Neutrophil (primary cell): Measurements from ENCODE around the gene CCDC197.

Source experiments
- H3K27ac ChIP-seq: fragments of 200-600 bp; sonication (generic); 2 replicates; pipeline ENCODE4 v1.5.1; 2016; ENCODE audit warnings: mild to moderate bottlenecking, moderate library complexity
- H3K27me3 ChIP-seq: fragments of 200-600 bp; sonication (generic); 2 replicates; pipeline ENCODE4 v1.6.0; 2016; ENCODE audit warnings: mild to moderate bottlenecking
- H3K36me3 ChIP-seq: fragments of 200-600 bp; sonication (generic); 2 replicates; pipeline ENCODE4 v1.5.1; 2017
- H3K4me1 ChIP-seq, 2 experiments: fragments of 200-600 bp in 1 of 2; sonication (generic) in 1 of 2; 1 replicate in 1 of 2; 2 replicates in 1 of 2; pipeline versions ENCODE4 v1.5.1 to v1.6.1; 2013 to 2016; ENCODE audit warnings: low read depth in 1 of 2, low read length in 1 of 2, mild to moderate bottlenecking in 1 of 2, moderate library complexity in 1 of 2; ENCODE audit not compliant: control insufficient read depth in 1 of 2, insufficient read depth in 1 of 2
- H3K4me3 ChIP-seq, 2 experiments: fragments of 200-600 bp in 1 of 2; sonication (generic) in 1 of 2; 1 replicate in 1 of 2; 2 replicates in 1 of 2; pipeline ENCODE4 v1.5.1; 2013 to 2016; ENCODE audit warnings: low read depth in 1 of 2, low read length in 1 of 2, mild to moderate bottlenecking in 1 of 2, moderate library complexity in 1 of 2
- H3K9me3 ChIP-seq: fragments of 200-600 bp; sonication (generic); 2 replicates; pipeline ENCODE4 v1.5.1; 2016
- CTCF ChIP-seq: fragments of 200-600 bp; sonication (generic); IDR thresholded peaks from 2 replicates; pipeline ENCODE4 v1.5.1; 2016; ENCODE audit warnings: antibody characterized with exemption

CCDC197 gene

DNA sequence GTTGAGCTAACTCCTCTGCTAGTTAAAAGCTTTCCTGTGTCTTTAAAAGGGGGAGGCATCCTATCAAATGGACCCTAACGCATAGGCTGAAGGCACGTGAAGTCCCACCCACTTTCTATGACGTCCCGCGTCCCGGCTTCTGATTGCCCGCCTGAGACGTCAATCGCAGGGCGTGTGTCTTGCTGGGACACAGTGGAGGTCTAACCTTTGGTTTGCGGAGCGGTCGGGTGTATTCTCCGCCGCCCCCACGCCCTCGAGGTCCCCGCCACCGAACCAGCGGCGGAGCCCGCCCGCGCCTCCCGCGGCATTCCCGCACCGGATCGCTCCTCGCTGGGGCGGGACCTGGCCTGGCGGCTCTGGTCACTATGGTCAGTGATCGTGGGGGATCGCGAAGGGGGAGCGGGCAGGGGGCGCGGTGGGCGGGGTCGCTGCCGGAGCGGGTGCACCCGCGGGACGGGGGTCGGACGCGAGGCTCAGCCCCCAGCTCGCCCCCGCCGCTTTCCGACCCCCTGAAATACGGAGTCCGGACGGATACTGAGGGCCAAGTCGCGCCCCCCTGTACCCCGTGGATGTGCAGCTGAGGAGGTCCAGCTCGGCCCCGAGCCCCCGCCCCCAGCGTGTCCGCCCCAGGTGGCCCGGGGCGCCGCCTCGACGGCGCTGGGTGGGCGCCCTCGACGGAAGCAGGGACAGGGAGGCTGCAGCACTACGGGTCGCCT lies 29.2 kb downstream of the CCDC197 start, which contains the start of gene OTUB2:
Gene OTUB2, plus strand, starts transcription at position 168 of the 716 bp plus-strand sequence. Its CDS starts 198 bp downstream, at position 366.
- Histone ChIP-seq H3K36me3 (no peaks in the 10 kb centered on the region), H3K4me1 (peaks cover 18 to 29% of the 10 kb centered on the region in 2 experiments), H3K27ac (no peak within 1 kb of the TSS), H3K9me3 (no peaks in the 10 kb centered on the region), H3K27me3 (no peaks in the 10 kb centered on the region), H3K4me3 (peak within 1 kb of the TSS; percentile 65 to 86)
- no peak for TF ChIP-seq CTCF

DNA sequence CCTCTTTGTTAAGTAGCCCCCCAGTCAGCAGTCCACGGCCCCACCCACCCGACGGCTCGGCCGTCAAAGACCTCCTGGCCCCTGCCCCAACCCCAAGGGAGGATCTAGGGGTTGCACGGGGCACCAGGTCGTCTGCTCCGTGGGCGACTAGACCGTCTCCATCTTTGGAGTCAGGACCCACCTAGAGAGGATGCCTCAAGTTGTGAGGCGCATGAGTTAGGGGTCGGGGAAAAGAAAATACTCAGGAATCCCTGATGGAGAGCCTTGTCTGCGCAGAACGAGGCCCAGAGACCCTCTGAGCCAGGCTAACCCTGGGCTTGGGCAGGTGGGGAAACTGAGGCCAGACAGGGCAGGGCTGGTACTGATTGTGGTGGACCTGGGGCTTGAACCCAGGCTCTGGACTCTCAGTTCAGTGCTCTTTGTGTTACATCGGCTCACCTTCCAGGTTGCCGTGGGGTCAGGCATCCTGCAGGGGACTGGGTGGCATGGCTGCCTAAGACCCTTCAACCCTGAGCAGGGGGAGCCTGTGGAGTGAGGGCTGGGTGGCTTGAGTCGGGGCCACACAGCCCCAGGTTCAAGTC lies 29.9 kb downstream of the CCDC197 start:
- Histone ChIP-seq H3K4me1 (peaks cover 18 to 29% of the 10 kb centered on the region in 2 experiments), H3K9me3 (no peaks in the 10 kb centered on the region), H3K27me3 (no peaks in the 10 kb centered on the region), H3K4me3 (peak overlapping the region; percentile 65 to 86), H3K27ac (no peak overlapping the region), H3K36me3 (no peaks in the 10 kb centered on the region)
- TF ChIP-seq CTCF, result no peak

- no peak for TF ChIP-seq CTCF
- H3K4me3 ChIP-seq, result no peak overlapping the region
These were observed 30.7 kb downstream of the CCDC197 start for GRCh38 chr14:94027566-94028449.

DNA sequence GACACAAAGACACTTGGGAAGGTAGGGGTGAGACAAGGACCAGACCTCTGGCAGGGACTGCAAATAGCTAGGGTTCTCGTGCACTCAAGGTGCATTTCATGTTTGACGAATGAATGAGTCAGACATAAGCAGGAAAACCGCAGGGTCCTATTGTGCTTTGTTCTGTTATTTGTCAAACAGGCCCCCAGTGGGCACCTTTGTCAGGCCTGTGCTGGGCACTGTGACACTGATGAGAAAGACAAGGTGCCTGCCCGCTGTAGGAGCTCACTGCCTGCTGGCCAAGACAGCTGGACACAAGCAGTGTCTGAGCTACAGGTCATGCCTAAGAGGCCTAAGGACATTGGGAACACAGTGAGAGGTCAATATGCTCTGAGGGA lies 31.3 kb downstream of the CCDC197 start:
- Histone ChIP-seq H3K4me1 (peaks cover 18 to 29% of the 10 kb centered on the region in 2 experiments), H3K27me3 (no peaks in the 10 kb centered on the region), H3K27ac (no peak overlapping the region), H3K9me3 (no peaks in the 10 kb centered on the region), H3K36me3 (no peaks in the 10 kb centered on the region), H3K4me3 (no peak overlapping the region)
- no peak for TF ChIP-seq CTCF

More at GRCh38 chr14:94027566-94028449, 30.7 kb downstream of the CCDC197 start:
- Histone ChIP-seq H3K9me3 (no peaks in the 10 kb centered on the region), H3K27me3 (no peaks in the 10 kb centered on the region), H3K27ac (no peak overlapping the region), H3K36me3 (no peaks in the 10 kb centered on the region), H3K4me1 (peaks cover 18 to 29% of the 10 kb centered on the region in 2 experiments)

GRCh38 chr14:94029265-94029664 lies 32.2 kb downstream of the CCDC197 start:
- no peak overlapping the region for H3K4me3 ChIP-seq
- no peaks in the 10 kb centered on the region for H3K9me3 ChIP-seq
- TF ChIP-seq CTCF, result no peak
- H3K36me3 ChIP-seq, result no peaks in the 10 kb centered on the region
- no peaks in the 10 kb centered on the region for H3K27me3 ChIP-seq
- H3K27ac ChIP-seq, result peak overlapping the region; percentile 4
- peaks cover 18 to 29% of the 10 kb centered on the region in 2 experiments for H3K4me1 ChIP-seq
